Measurements from ENCODE around the gene IGF1R. TPM values are rescaled to one million over a fixed set of nuclear protein-coding genes. Genes with fewer than 3 reads are reported as not detected.
A peak's percentile ranks its signal among the peaks of the same experiment; 100 is the strongest.

Gene IGF1R
- total RNA-seq, 1 experiment from 2014 or later = 16.3 TPM

- H3K4me3 ChIP-seq (replicated peaks in 1 of 2; ENCODE audit: low read depth in 1 of 2, low read length in 2 of 2) = peak overlapping the region in 1 of 2 experiments; percentile 48; a peak in 1 of 4 replicates
- peak overlapping the region; percentile 91 for H3K4me2 ChIP-seq (ENCODE audit: low read length)
- no peak for TF ChIP-seq FOSL1 (IDR thresholded peaks at IDR 0.05; ENCODE audit: low read depth)
- no peak for TF ChIP-seq CTCF (IDR thresholded peaks at IDR 0.05 in 2 of 3, conservative IDR thresholded peaks at IDR 0.05 in 1 of 3; ENCODE audit: borderline replicate concordance in 1 of 3, insufficient read depth in 1 of 3, low read depth in 2 of 3, low read length in 2 of 3)
- TF ChIP-seq ZNF274 (IDR thresholded peaks at IDR 0.05; ENCODE audit: low read depth, low read length) = no peak
- no peak for TF ChIP-seq EZH2 (IDR thresholded peaks at IDR 0.05)
- TF ChIP-seq TCF7L2 (IDR thresholded peaks at IDR 0.05; ENCODE audit: borderline replicate concordance, extremely low read depth, insufficient read depth, insufficient read length) = no peak
- no peak for TF ChIP-seq YY1 (IDR thresholded peaks at IDR 0.05; ENCODE audit: extremely low read depth, insufficient replicate concordance, low read depth, low read length)
- TF ChIP-seq MAX (IDR thresholded peaks at IDR 0.05) = no peak
- TF ChIP-seq ZBTB33 (IDR thresholded peaks at IDR 0.05; ENCODE audit: extremely low read depth, insufficient replicate concordance, low read length) = no peak
- ChIA-PET CTCF (no interaction called here), POLR2A (no interaction called here), RAD21 (ENCODE audit: low non-redundant PET in 1 of 2, low total read pairs in 2 of 2, uncharacterized antibody in 2 of 2, unreplicated experiment in 2 of 2) (no interaction called here)
- peaks cover 36 to 45% of the 10 kb centered on the region in 2 experiments for H3K4me1 ChIP-seq (ENCODE audit: control insufficient read depth in 1 of 2, insufficient read depth in 2 of 2, low read length in 2 of 2)
- peak overlapping the region; percentile 74 for H3K9ac ChIP-seq (ENCODE audit: low read length)
- H4K20me1 ChIP-seq (ENCODE audit: insufficient read depth) = no peaks in the 10 kb centered on the region
- H3K9me2 ChIP-seq (ENCODE audit: insufficient read depth) = no peaks in the 10 kb centered on the region
- no peak overlapping the region for H2AFZ ChIP-seq (ENCODE audit: low read depth, low read length, poor library complexity, severe bottlenecking)
- no TSS peak for BruUV-seq (replicated peaks)
- H3K79me2 ChIP-seq (ENCODE audit: insufficient read depth, low read length) = no peaks in the 10 kb centered on the region
- DNase-seq (ENCODE audit: low read depth, low spot score) (no peak), ATAC-seq (peak; percentile 21; the same call in 1 of the 2 replicates)
- no peaks in the 10 kb centered on the region for H3K27me3 ChIP-seq (ENCODE audit: insufficient read depth, low read length)
- H3K9me3 ChIP-seq (ENCODE audit: control insufficient read depth in 1 of 2, insufficient read depth in 1 of 2, low read depth in 1 of 2, low read length in 2 of 2) = no peaks in the 10 kb centered on the region
- no peaks in the 10 kb centered on the region for H3K36me3 ChIP-seq (ENCODE audit: control insufficient read depth in 1 of 2, insufficient read depth in 2 of 2, low read length in 2 of 2)
- H3K27ac ChIP-seq (ENCODE audit: low read depth, low read length) = peak overlapping the region; percentile 98
- intact Hi-C loops (cut with micrococcal nuclease) = loop anchor here (5.0 kb wide), 1 partner anchor 81 kb away; the partner anchor contains the start of gene IGF1R
Observed at GRCh38 chr15:98728082-98728810, 79.9 kb downstream of the IGF1R start.
